Measurements from ENCODE around the gene SLC25A41.
A peak's percentile ranks its signal among the peaks of the same experiment; 100 is the strongest.
"Not testable (repeated sequence)": the region's sequence is repeated elsewhere in the genome, so short reads cannot be mapped to it uniquely, and the experiment has no call there.

Gene SLC25A41

GRCh38 chr19:6402837-6403608 lies 30.5 kb downstream of the SLC25A41 start:
- no peak for DNase-seq

- no peak for DNase-seq
These were observed 31.5 kb downstream of the SLC25A41 start for GRCh38 chr19:6402058-6402457.

- not testable (repeated sequence) for DNase-seq
These were observed 33.3 kb downstream of the SLC25A41 start for GRCh38 chr19:6400062-6400944.

GRCh38 chr19:6396305-6396704 lies 37.3 kb downstream of the SLC25A41 start:
- DNase-seq: no peak

- DNase-seq: no peak
These were observed 38.7 kb downstream of the SLC25A41 start for GRCh38 chr19:6394831-6395230.

GRCh38 chr19:6393983-6394412 lies 39.6 kb downstream of the SLC25A41 start:
- no peak for DNase-seq

- DNase-seq: peak; percentile 82 to 92
These were observed 40.2 kb downstream of the SLC25A41 start, which contains the start of gene GTF2F1 for GRCh38 chr19:6393074-6393982. Gene GTF2F1 (minus strand): TSS chr19:6393164. CDS start chr19:6392995, 169 bp downstream.

GRCh38 chr19:6392221-6393073 lies 41.1 kb downstream of the SLC25A41 start:
- DNase-seq: peak in 1 of 2 donors; percentile 10

- DNase-seq: no peak
These were observed 46.2 kb downstream of the SLC25A41 start for GRCh38 chr19:6387372-6387771.

GRCh38 chr19:6384381-6384780 lies 49.2 kb downstream of the SLC25A41 start:
- DNase-seq: no peak

- DNase-seq: no peak
These were observed 50.4 kb downstream of the SLC25A41 start for GRCh38 chr19:6383188-6383587.

GRCh38 chr19:6381030-6381750 lies 52.4 kb downstream of the SLC25A41 start:
- no peak for DNase-seq

- no peak for DNase-seq
These were observed 53.8 kb downstream of the SLC25A41 start for GRCh38 chr19:6379744-6380143.

- DNase-seq: no peak
These were observed 55.1 kb downstream of the SLC25A41 start for GRCh38 chr19:6378486-6378885.

GRCh38 chr19:6378041-6378440 lies 55.5 kb downstream of the SLC25A41 start:
- DNase-seq: no peak

GRCh38 chr19:6376512-6377190 lies 56.9 kb downstream of the SLC25A41 start:
- DNase-seq: no peak
